ENCODE results near the gene KSR1.

DNA sequence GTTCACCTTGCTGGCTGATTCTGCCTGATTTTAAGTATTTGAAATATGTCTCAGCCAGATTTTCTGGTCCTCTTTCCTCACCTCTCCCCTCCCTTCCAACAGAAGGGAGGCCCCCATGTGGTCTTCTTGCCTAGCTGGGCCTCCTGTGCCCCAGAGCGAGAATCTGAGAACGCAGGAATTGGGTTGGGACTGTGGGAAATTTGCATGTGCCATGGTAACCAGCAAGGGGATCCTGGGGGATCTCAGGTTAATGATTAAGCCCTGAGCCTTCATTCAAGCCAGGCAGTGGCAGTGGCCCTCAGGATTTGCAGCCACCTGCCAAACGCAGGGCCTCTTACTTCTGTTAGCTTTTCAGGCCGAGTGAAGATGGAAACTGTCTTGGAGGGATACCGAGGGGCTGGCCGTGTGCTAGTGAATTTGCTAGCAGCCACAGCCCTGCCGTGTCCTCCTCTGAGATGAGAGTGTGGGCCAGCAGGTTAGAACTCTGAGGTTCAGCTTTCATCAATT lies 40.2 kb downstream of the KSR1 start:
- TF ChIP-seq, protein P1, sequence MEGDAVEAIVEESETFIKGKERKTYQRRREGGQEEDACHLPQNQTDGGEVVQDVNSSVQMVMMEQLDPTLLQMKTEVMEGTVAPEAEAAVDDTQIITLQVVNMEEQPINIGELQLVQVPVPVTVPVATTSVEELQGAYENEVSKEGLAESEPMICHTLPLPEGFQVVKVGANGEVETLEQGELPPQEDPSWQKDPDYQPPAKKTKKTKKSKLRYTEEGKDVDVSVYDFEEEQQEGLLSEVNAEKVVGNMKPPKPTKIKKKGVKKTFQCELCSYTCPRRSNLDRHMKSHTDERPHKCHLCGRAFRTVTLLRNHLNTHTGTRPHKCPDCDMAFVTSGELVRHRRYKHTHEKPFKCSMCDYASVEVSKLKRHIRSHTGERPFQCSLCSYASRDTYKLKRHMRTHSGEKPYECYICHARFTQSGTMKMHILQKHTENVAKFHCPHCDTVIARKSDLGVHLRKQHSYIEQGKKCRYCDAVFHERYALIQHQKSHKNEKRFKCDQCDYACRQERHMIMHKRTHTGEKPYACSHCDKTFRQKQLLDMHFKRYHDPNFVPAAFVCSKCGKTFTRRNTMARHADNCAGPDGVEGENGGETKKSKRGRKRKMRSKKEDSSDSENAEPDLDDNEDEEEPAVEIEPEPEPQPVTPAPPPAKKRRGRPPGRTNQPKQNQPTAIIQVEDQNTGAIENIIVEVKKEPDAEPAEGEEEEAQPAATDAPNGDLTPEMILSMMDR (conservative IDR thresholded peaks at IDR 0.05 in 1 of 2, IDR thresholded peaks at IDR 0.05 in 1 of 2; ENCODE audit: low read depth in 1 of 2, low read length in 2 of 2), result no peak
- TF ChIP-seq EZH2 (IDR thresholded peaks at IDR 0.05; ENCODE audit: low read length, missing control alignments), result no peak
